22Rv1 (cell line): ENCODE data around the gene GPATCH11.

Experiments
- H3K27ac ChIP-seq: fragments of 450-650 bp; 2 replicates; pipeline ENCODE4 v1.5.1; 2017
- ZFX ChIP-seq: fragments of 450-650 bp; IDR thresholded peaks from 2 replicates; pipeline ENCODE4 v1.6.1; 2017; ENCODE audit warnings: antibody characterized with exemption, borderline replicate concordance
- TF ChIP-seq, protein P1 (sequence below): fragments of 450-650 bp; IDR thresholded peaks from 2 replicates; pipeline ENCODE4 v1.5.1; 2017; ENCODE audit warnings: mild to moderate bottlenecking

Gene GPATCH11

DNA sequence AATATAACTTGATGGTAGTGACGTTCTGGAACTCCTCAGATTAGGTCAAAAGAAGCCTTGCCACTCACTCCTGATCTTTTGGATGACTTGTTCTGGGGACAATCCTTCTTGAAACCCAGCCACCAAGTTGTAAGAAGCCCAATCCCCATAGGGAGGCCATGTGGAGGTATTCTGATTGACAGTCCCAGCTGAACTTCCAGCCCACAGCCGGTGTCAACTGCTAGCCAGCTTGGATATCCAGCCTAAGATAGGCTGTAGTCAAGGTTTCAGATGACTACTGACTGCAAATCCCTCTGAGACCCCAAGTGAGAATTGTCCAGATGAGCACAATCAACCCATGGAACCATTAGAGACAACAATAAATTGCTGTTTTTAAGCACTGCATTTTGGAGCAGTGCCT lies 41.1 kb downstream of the GPATCH11 start:
- TF ChIP-seq ZFX, result no peak

DNA sequence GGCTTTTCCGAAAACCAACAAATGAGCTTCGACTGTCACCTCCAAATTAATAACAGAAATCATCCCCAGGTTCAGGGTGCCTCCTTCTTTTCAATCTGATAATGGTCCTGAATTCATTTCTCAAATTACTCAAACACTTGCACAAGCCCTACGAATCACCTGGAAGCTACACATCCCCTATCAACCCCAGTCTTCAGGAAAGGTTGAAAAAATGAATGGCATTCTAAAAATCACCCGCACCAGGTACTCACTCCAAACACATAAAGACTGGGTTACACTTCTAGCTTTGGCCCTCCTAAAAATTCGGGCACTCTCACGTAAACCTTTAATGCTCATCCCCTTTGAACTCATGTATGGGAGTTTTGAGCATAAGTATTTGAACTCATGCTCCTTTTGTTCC lies 48.6 kb downstream of the GPATCH11 start:
- H3K27ac ChIP-seq, result no peak overlapping the region
- TF ChIP-seq, protein P1, sequence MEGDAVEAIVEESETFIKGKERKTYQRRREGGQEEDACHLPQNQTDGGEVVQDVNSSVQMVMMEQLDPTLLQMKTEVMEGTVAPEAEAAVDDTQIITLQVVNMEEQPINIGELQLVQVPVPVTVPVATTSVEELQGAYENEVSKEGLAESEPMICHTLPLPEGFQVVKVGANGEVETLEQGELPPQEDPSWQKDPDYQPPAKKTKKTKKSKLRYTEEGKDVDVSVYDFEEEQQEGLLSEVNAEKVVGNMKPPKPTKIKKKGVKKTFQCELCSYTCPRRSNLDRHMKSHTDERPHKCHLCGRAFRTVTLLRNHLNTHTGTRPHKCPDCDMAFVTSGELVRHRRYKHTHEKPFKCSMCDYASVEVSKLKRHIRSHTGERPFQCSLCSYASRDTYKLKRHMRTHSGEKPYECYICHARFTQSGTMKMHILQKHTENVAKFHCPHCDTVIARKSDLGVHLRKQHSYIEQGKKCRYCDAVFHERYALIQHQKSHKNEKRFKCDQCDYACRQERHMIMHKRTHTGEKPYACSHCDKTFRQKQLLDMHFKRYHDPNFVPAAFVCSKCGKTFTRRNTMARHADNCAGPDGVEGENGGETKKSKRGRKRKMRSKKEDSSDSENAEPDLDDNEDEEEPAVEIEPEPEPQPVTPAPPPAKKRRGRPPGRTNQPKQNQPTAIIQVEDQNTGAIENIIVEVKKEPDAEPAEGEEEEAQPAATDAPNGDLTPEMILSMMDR, result no peak

More for the DNA sequence above, 41.1 kb downstream of the GPATCH11 start:
- no peak overlapping the region for H3K27ac ChIP-seq

DNA sequence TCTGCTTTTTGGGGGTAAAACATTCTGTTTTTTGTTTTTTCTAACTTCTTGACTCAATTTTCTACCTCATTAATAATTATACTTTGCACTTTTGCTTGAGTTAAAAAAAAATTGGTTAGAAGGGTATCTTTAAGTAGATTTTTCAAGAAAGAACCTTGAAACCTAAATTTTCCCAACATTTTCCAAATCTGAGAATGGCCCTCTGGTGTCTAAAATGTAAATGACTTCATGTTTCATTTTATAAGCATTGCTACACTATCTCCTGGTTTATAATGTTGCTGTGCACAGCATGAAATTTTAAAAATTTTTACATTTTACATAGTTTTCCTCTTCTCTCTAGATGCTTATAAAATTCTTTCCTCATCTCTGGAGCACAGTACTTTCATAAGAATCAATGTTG lies 58.2 kb downstream of the GPATCH11 start:
- no peak overlapping the region for H3K27ac ChIP-seq
- TF ChIP-seq ZFX, result no peak
- TF ChIP-seq, protein P1, result no peak

DNA sequence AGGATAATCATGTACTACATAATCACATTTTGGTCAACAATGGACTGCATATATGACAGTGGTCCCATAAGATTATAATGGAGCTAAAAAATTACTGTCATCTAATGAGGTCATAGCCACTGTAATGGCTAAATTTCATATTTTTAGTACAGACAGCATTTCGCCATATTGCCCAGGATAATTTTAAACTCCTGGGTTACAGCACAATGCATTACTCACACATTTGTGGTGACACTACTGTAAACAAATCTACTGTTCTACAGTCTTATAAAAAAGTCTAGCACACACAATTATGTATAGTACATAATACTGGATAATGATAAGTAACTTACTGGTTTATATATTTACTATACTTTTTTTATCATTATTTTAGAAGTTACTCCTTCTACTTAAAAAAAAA lies 59.7 kb downstream of the GPATCH11 start:
- no peak overlapping the region for H3K27ac ChIP-seq
- TF ChIP-seq, protein P1, result no peak
- TF ChIP-seq ZFX, result no peak

DNA sequence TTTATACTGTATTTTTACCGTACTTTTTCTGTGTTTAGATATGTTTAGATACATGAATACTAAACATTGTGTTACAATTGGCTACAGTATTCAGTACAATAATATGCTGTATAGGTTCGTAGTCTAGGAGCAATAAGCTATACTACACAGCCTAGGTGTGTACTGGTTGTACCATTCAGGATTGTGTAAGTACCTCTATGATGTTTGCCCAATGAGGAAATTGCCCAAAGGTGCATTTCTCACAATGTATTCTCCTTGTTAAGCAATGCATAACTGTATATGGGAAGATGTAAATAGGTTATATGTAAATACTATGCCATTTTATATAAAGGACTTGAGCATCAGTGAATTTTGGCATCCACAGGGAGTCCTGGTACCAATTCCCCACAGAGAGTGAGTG lies 61.7 kb downstream of the GPATCH11 start:
- no peak for TF ChIP-seq ZFX
- TF ChIP-seq, protein P1, result no peak
- H3K27ac ChIP-seq, result no peak overlapping the region

DNA sequence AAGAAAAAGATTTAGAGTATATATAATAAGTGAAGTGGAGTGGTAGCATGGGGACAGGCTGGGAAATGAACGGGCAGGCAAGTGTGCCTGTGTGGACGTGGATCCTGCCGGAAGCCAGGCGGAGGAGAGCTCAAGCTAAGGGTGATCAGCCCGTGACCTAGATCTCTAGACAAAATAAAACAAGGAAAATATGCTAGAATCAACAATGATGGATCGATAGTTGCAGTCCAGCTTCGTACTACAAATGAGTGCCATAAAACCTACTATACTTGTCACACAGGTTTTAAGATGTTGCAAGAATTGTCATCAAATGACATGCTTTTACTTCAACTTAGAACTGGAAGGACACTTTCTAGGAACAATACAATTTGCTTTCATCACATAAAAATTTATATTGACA lies 64.0 kb downstream of the GPATCH11 start:
- no peak for TF ChIP-seq ZFX

More for the DNA sequence above, 64.0 kb downstream of the GPATCH11 start:
- H3K27ac ChIP-seq, result no peak overlapping the region
